ENCODE results near the gene BFSP2.
A peak's percentile ranks its signal among the peaks of the same experiment; 100 is the strongest.

BFSP2 gene

DNA sequence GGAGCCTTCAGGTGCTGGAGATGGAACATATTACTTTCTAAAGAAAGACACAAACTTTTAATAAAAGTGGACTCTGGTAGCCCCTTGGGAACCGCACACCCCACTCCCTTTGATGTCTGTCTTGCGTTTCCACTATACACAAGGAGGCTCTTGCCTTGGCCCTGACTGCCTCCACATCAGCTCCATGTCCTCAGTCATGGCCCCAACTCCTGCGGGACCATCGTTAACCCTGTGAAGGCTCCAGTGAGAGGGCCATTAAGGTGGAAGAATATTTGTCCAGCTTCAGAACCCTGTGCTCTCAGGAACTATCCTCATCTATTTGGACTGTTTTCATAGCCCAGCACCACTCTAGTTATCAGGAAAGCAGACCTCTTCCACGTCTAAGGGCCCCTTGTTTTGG, 16.1 kb upstream of the BFSP2 start:
- no peak for DNase-seq
- no peak for ATAC-seq

DNA sequence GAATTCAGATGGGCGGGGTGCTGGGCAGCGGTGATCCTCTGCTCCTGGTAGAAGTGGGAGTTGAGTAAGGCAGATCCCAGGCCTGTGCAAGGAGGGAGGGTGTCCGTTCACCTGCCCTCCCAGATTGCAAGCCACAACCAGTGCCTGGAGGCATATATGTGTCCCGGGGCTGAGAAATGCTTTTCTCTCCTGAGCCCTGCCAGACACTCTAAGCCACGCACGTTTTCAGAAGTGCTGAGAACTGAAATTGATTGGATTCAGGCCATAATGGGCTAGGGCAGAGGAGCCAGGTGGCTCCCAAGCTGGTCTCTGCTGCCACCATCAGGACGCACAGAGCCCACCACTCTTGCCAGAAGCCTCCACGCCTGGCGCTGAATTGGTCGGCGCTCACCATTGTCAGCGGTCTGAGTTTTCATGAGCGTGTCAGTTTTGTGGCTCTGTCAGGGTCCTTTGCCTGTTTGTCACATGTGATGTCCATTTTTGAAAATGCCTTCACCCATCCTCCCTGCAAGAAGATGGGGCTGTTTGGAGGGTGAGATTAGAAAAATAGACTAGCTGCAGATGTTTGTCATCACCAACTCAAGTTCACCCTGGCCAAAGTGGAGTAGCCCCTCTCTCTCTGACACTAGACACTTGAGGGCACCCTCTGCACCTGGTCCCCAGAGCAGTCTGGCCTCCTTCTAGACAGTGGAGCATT, 15.4 kb upstream of the BFSP2 start:
- DNase-seq (peak; percentile 39), ATAC-seq (peak; percentile 47)

DNA sequence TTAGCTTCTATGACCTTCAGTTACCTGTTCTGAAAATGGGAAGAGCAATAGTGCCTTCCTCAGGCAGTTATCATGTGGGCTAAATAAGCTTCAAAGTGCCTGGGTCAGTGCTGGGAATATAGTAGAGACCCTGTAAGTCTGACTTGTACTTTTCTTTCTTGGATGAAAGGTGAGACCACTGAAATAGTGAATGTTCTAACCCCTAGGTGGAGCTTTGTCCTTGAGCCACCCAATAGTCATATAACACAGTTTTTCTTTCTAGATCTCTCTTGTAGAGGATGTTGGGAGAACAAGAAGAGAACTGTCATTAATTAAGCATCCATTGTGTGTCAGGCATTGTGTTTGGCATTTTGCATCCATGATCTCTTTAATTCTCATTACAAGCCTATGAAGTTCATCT, 13.0 kb upstream of the BFSP2 start:
- DNase-seq (no peak), ATAC-seq (no peak)

DNA sequence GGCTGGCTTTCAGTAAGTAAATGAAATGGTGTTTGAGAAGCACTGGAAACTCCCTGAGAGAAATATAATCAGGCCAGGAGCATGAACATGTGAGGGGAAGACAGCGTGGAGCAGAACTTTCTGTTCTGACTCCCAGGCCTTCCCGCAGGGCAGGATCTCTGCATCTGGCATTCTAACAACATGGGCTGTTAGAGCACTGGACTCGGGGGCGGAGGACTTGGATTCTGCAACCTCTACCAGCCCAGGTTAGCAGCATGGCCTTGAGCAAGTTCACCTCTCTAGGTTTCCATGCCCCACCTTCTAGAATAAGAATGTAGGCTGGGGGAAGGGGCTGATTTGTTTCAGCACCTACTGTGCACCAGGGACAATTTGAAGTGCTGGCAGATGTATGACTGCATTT, 12.5 kb upstream of the BFSP2 start:
- ATAC-seq (no peak), DNase-seq (no peak)

- no peak for ATAC-seq
- no peak for DNase-seq
Observed at GRCh38 chr3:133388696-133389395, 11.0 kb upstream of the BFSP2 start.

GRCh38 chr3:133390715-133391114, 9.1 kb upstream of the BFSP2 start:
- DNase-seq (no peak), ATAC-seq (no peak)

DNA sequence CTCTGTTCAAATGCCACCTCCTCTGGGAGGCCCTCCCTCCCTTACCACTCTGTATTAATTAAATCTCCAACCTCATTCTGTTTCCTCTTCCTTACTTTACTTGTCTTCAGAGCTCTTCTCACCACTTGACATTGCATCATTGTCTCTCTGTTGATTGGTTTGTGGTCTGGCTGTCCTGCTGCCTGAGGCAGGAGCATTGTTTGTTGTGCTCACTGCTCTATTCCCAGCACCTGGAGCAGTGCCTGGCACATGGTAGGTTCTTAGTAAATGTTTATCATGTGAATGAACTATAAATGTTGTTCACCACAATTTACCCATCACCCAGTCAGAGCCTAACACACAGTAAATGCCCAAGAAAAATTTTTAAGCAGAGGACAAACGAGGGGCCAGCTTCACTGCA, 6.7 kb upstream of the BFSP2 start:
- no peak for ATAC-seq
- no peak for DNase-seq

GRCh38 chr3:133393691-133394474, 6.0 kb upstream of the BFSP2 start:
- no peak for ATAC-seq
- DNase-seq: no peak

GRCh38 chr3:133394561-133395311, 5.1 kb upstream of the BFSP2 start:
- no peak for DNase-seq
- ATAC-seq: no peak

- ATAC-seq: no peak
- DNase-seq: no peak
Observed at GRCh38 chr3:133396906-133397305, 3.0 kb upstream of the BFSP2 start.

- no peak for ATAC-seq
- no peak for DNase-seq
Observed at GRCh38 chr3:133401374-133402135, 1.7 kb downstream of the BFSP2 start.

DNA sequence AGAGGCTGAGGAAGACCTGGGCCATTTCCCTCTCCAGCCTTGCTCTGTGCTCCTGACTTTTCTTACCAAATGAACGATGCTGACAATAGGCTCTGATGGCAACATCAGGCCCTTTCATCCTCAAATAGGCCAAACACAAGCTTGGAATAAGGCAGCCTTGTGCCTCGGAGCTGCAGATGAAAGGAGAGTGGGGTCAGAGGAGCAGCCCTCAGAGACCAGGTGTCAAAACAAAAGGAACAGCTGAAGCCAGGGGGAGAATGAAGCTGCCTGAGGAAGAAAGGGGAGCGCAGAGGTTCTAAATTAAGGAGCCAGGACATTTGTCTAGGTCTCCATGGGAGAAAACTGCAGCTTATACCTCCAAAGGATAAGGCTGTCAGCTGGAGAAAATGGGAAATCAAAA, 5.1 kb downstream of the BFSP2 start:
- no peak for ATAC-seq

DNA sequence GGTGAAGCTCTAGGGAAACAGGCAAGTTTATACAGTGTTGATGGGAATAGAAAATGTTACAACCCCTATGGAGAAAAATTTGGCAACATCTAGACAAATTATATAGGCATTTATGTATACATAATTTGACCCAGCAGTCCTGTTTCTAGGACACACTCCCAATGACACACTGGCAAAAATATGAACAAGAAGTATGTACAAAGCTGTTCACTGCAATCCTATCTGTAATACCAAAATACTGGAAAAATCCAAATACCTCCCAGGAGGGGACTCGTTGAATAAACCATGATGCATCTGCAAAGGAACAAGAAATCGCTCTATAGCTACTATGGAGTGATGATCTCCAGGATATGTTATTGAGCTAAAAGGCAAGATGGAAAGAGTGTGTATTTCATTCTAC, 8.5 kb downstream of the BFSP2 start:
- no peak for DNase-seq
- no peak for ATAC-seq

More for the DNA sequence above, 5.1 kb downstream of the BFSP2 start:
- no peak for DNase-seq

DNA sequence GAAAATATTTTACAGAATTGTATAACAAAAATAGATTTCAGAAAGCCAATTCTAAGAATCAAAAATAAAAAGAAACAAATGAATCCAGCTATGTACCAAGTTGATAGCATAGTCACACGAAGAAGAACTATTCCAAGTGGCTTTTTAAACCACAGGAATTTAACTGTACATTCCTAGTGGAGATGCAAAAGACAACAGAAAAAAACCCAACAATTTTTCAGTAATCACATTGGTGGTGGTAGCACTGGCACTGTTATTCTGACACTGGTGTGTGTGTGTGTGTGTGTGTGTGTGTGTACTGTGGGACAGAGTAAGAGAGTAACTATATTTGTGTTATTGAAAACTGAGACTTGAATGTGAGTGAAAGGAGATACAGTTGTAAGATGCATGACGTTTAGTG, 9.1 kb downstream of the BFSP2 start:
- ATAC-seq (no peak), DNase-seq (no peak)

GRCh38 chr3:133410191-133410892, 10.5 kb downstream of the BFSP2 start:
- no peak for DNase-seq
- ATAC-seq: no peak

DNA sequence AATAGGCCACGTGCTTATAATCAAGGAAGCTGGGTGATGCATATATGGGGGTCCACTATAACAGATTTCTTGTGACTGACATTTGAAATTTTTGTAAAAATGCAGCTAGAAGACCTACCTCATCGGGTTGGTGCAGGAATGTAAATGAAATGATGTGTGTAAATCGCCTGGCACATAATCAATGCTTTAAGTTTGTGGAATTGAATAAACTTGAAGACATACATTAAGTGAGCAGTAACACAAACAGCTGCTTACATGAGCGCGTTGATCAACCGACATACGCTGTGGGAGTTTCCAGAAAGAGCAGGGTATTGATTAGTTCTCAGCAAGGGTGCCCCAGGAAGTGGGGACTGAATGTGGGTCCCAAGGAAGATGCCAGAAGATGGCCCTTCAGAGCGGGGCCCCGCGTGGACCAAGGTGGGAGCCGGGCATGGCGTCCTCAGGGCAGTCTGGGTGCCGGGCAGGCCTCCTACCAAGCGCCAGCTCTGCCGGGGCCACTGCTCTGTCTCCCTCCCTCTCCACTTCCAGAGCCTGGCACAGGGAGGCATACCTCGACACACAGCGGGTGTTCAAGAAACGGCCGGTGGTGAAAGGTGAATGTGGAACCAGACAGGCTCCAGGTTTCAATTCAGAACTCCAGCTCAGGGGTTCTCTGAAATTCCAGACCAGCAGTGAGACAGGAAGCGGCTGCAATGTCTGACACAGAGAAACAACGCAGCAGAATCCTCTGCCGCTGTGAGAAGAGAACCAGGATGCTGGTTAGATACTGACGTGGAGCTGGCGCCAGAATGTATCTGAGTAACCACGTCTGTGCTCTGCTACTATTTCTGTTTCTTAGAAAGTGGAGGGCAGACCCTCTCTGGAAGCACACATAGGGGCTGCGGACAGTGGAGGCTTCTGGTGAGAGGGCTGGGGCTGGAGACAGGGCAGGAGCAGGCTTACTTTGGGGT, 12.6 kb downstream of the BFSP2 start:
- no peak for ATAC-seq
- DNase-seq: no peak

GRCh38 chr3:133413161-133414020, 13.5 kb downstream of the BFSP2 start:
- ATAC-seq (no peak), DNase-seq (no peak)

DNA sequence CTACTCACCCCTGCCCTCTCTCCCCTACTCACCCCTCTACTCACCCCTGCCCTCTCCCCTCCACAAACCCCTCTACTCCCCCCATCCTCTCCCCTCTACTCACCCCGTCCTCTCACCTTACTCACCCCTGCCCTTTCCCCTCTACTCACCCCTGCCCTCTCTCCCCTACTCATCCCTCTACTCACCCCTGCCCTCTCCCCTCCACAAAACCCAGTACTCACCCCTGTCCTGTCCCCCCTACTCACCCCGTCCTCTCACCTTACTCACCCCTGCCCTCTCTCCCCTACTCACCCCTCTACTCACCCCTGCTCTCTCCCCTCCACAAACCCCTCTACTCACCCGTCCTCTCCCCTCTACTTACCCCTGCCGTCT, 14.2 kb downstream of the BFSP2 start:
- no peak for DNase-seq
- no peak for ATAC-seq

DNA sequence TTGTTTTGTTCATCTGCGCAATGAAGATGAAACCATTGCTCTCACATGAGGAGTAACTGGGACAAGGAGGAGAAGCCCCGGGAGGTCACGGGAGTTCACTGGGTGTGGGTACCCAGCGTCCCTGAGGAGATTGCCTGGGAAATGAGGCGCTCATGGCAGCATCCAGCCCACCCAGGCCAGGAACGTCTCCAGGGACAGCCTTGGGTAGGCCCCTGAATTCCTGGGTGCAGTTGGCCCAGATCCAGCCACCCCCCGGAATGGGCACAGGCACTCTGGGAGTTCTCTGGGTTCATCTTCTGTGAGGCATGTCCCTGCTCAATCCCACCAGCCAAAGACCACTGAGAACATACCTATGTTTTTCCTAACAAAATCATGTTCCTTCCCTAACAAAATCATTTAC, 18.5 kb downstream of the BFSP2 start:
- no peak for DNase-seq
- no peak for ATAC-seq

Data from stimulated activated naive CD8-positive, alpha-beta T cell treated with anti-CD3 and anti-CD28 coated beads, Interleukin-15, Interleukin-2, amounts not matched to agents 100 U/mL and 50 U/mL, for 24 hours (primary cell).